Neural progenitor cell (in vitro differentiated cells): ENCODE results near the gene ZSCAN21. TPM values are rescaled to one million over a fixed set of nuclear protein-coding genes. Genes with fewer than 3 reads are reported as not detected.

Source experiments
- DNase-seq: peaks from one replicate; pipeline ENCODE4 v3.0.0-alpha.2; 2016; ENCODE audit warnings: low spot score
- H2AFZ ChIP-seq: fragments of 200-600 bp; sonication (generic); replicated peaks from 2 replicates; pipeline ENCODE4 v1.6.1; 2016; ENCODE audit warnings: antibody characterized with exemption
- H3F3A ChIP-seq: fragments of 200-600 bp; sonication (generic); 2 replicates; pipeline ENCODE4 v1.6.1; 2016; ENCODE audit warnings: antibody characterized with exemption, low read depth
- H3K27ac ChIP-seq: fragments of 200-600 bp; sonication (generic); 2 replicates; pipeline ENCODE4 v1.5.1; 2016; ENCODE audit warnings: mild to moderate bottlenecking
- H3K27me3 ChIP-seq: fragments of 200-600 bp; sonication (generic); 2 replicates; pipeline ENCODE4 v1.6.1; 2016; ENCODE audit warnings: mild to moderate bottlenecking, moderate library complexity
- H3K36me3 ChIP-seq: fragments of 200-600 bp; sonication (generic); 2 replicates; pipeline ENCODE4 v1.5.1; 2016
- H3K4me1 ChIP-seq: fragments of 200-600 bp; sonication (generic); 2 replicates; pipeline ENCODE4 v1.6.1; 2016; ENCODE audit warnings: mixed run types
- H3K4me2 ChIP-seq: fragments of 200-600 bp; sonication (generic); 2 replicates; pipeline ENCODE4 v1.6.1; 2016
- H3K4me3 ChIP-seq: fragments of 200-600 bp; sonication (generic); 2 replicates; pipeline ENCODE4 v1.5.1; 2016
- H3K79me2 ChIP-seq: fragments of 200-600 bp; sonication (generic); 2 replicates; pipeline ENCODE4 v1.6.1; 2016; ENCODE audit warnings: low read depth
- H3K9ac ChIP-seq: fragments of 200-600 bp; sonication (generic); 2 replicates; pipeline ENCODE4 v1.6.1; 2016
- H3K9me3 ChIP-seq: fragments of 200-600 bp; sonication (generic); 2 replicates; pipeline ENCODE4 v1.5.1; 2016; ENCODE audit warnings: low read depth
- H4K20me1 ChIP-seq: fragments of 200-600 bp; sonication (generic); 2 replicates; pipeline ENCODE4 v1.6.1; 2016; ENCODE audit warnings: low read depth
- H3K27ac Mint-ChIP-seq: 3 replicates; pipeline ENCODE4 v1.8.0; 2021; ENCODE audit warnings: mixed read lengths
- H3K27me3 Mint-ChIP-seq: 2 replicates; pipeline ENCODE4 v1.8.0; 2022; ENCODE audit warnings: low read depth, mild to moderate bottlenecking, inconsistent platforms, moderate library complexity, mixed read lengths; ENCODE audit not compliant: insufficient read depth
- H3K36me3 Mint-ChIP-seq: 3 replicates; pipeline ENCODE4 v1.8.0; 2021; ENCODE audit warnings: mixed read lengths
- H3K4me1 Mint-ChIP-seq: 3 replicates; pipeline ENCODE4 v1.8.0; 2021; ENCODE audit warnings: mixed read lengths
- H3K4me3 Mint-ChIP-seq: 3 replicates; pipeline ENCODE4 v1.8.0; 2021; ENCODE audit warnings: mild to moderate bottlenecking, moderate library complexity, mixed read lengths
- H3K9me3 Mint-ChIP-seq: 3 replicates; pipeline ENCODE4 v1.8.0; 2020; ENCODE audit warnings: mixed read lengths
- EZH2 ChIP-seq: fragments of 200-600 bp; sonication (generic); IDR thresholded peaks from 2 replicates; pipeline ENCODE4 v1.6.1; 2017; ENCODE audit warnings: antibody characterized with exemption, mild to moderate bottlenecking, moderate library complexity
- EZH2phosphoT487 ChIP-seq: fragments of 200-600 bp; sonication (generic); IDR thresholded peaks from 2 replicates; pipeline ENCODE4 v1.6.1; 2017; ENCODE audit warnings: antibody characterized with exemption
- total RNA-seq: library from RNA; depleted of rRNA; stranded (reverse); fragments of >200 nt; gene quantifications from 2 replicates; pipeline ENCODE4 v1.2.3, GENCODE V29; 2015; ENCODE audit warnings: low replicate concordance
- TF ChIP-seq, protein P1 (sequence below): fragments of 200-600 bp; sonication (generic); IDR thresholded peaks from 2 replicates; pipeline ENCODE4 v1.5.1; 2017; ENCODE audit warnings: antibody characterized with exemption, mild to moderate bottlenecking

The ZSCAN21 gene
- total RNA-seq, 1 donor from 2014 or later = 29.0 TPM

GRCh38 chr7:100079024-100079560 lies 29.5 kb downstream of the ZSCAN21 start:
- Histone ChIP-seq H3K9ac (no peak overlapping the region), H2AFZ (no peak overlapping the region), H3K36me3 (peaks cover 46% of the 10 kb centered on the region), H4K20me1 (peaks cover 9% of the 10 kb centered on the region), H3K4me3 (no peak overlapping the region), H3F3A (peaks cover 21% of the 10 kb centered on the region), H3K79me2 (peaks cover 70% of the 10 kb centered on the region), H3K9me3 (peaks cover 13% of the 10 kb centered on the region), H3K27ac (no peak overlapping the region), H3K27me3 (no peaks in the 10 kb centered on the region), H3K4me1 (peaks cover 8% of the 10 kb centered on the region), H3K4me2 (peak overlapping the region; percentile 90)
- H3K36me3 Mint-ChIP-seq = peaks cover 57% of the 10 kb centered on the region
- DNase-seq = no peak
- H3K27me3 Mint-ChIP-seq = peaks cover 22% of the 10 kb centered on the region
- peak overlapping the region; percentile 54 for H3K4me3 Mint-ChIP-seq
- H3K4me1 Mint-ChIP-seq = peaks cover 14% of the 10 kb centered on the region
- H3K9me3 Mint-ChIP-seq = peaks cover 52% of the 10 kb centered on the region
- H3K27ac Mint-ChIP-seq = no peak overlapping the region
- TF ChIP-seq, protein P1, sequence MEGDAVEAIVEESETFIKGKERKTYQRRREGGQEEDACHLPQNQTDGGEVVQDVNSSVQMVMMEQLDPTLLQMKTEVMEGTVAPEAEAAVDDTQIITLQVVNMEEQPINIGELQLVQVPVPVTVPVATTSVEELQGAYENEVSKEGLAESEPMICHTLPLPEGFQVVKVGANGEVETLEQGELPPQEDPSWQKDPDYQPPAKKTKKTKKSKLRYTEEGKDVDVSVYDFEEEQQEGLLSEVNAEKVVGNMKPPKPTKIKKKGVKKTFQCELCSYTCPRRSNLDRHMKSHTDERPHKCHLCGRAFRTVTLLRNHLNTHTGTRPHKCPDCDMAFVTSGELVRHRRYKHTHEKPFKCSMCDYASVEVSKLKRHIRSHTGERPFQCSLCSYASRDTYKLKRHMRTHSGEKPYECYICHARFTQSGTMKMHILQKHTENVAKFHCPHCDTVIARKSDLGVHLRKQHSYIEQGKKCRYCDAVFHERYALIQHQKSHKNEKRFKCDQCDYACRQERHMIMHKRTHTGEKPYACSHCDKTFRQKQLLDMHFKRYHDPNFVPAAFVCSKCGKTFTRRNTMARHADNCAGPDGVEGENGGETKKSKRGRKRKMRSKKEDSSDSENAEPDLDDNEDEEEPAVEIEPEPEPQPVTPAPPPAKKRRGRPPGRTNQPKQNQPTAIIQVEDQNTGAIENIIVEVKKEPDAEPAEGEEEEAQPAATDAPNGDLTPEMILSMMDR = no peak
- TF ChIP-seq EZH2 (no peak), EZH2phosphoT487 (no peak)

DNA sequence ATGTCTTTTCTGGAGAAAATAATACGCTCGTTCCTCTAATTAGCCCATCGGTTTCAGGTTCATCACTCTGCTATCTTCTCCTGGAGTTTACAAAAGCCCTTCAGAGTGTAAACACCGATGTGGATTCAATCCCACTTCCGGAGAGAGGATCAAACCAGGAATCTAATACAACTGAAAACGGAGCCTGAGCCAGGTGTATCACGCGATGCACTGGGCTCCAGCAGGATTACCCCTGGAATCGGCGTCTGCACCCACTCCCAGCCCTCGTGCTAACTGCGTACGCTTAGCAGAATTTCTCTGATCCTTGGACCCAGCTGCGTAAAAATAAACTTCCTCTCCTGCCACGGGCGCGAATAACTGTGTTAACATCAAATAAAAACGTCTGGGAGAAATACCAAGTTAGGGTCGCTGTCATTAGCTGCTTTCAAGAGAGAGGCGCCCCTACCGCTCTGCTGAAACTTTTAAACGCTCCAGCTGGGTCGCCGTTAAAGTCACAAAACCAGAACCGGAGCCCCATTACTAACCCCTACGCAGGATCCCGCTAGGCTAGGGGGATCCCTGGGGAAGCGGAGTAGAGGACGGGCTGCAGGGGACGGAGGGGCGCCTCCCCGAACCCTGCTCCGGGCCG lies 31.4 kb downstream of the ZSCAN21 start:
- H3K9me3 ChIP-seq = peaks cover 7% of the 10 kb centered on the region
- H3K36me3 ChIP-seq = peaks cover 27% of the 10 kb centered on the region
- peaks cover 14% of the 10 kb centered on the region for H3K4me1 Mint-ChIP-seq
- H3K27ac ChIP-seq = peak overlapping the region; percentile 91
- H4K20me1 ChIP-seq = peaks cover 9% of the 10 kb centered on the region
- no peaks in the 10 kb centered on the region for H3K27me3 ChIP-seq
- peak overlapping the region; percentile 97 for H3K4me3 Mint-ChIP-seq
- peak overlapping the region; percentile 99 for H3K9ac ChIP-seq
- peaks cover 56% of the 10 kb centered on the region for H3K79me2 ChIP-seq
- DNase-seq = peak; percentile 56
- H3K4me3 ChIP-seq = peak overlapping the region; percentile 97
- peaks cover 38% of the 10 kb centered on the region for H3K36me3 Mint-ChIP-seq
- peaks cover 8% of the 10 kb centered on the region for H3K4me1 ChIP-seq
- H2AFZ ChIP-seq = peak overlapping the region; percentile 15
- H3K9me3 Mint-ChIP-seq = peaks cover 32% of the 10 kb centered on the region
- peaks cover 16% of the 10 kb centered on the region for H3F3A ChIP-seq
- peak overlapping the region; percentile 90 for H3K4me2 ChIP-seq
- H3K27me3 Mint-ChIP-seq = peaks cover 23% of the 10 kb centered on the region
- TF ChIP-seq, protein P1 = no peak
- no peak for TF ChIP-seq EZH2
- TF ChIP-seq EZH2phosphoT487 = no peak
- peak overlapping the region; percentile 95 for H3K27ac Mint-ChIP-seq

DNA sequence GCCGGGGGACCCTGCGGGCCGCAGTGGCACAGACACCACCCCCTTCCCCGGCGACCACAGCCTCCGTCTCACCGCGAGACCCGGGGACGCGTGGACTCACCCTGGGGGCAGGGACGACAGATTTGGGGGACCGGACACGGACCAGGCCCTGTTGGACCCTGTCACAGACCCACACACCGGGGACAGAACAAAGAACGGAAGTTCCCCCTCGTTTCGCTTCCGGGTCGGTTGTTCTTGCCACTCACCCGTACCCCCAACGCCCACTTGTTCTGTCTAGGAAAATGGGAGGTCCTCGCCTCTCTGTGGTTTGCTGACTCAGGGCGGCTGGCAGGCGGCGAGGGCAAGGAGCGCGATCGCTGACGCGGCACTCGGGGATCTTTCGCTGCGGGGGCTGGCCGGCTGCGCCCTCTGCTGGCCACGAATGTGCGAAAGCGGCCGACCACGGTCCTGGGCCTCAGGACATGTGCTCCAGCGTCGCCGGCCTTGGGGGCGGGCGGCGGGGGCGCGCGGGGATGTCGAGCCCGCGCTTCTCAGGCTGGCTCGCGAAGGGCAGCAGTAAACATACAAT lies 32.0 kb downstream of the ZSCAN21 start, which contains the start of gene ZNF3:
ZNF3 (minus strand) TSS at position 189 of the 568 bp plus-strand sequence. CDS start 4,366 bp downstream, outside the sequence.
- Mint-ChIP-seq H3K36me3 (peaks cover 32% of the 10 kb centered on the region), H3K9me3 (peaks cover 27% of the 10 kb centered on the region), H3K4me3 (peak within 1 kb of the TSS; percentile 97), H3K27ac (peak within 1 kb of the TSS; percentile 98), H3K27me3 (peaks cover 22% of the 10 kb centered on the region), H3K4me1 (peaks cover 14% of the 10 kb centered on the region)
- H3K9me3 ChIP-seq = peaks cover 4% of the 10 kb centered on the region
- H3K79me2 ChIP-seq = peaks cover 50% of the 10 kb centered on the region
- H2AFZ ChIP-seq = peak within 1 kb of the TSS; percentile 38
- peak within 1 kb of the TSS; percentile 90 for H3K4me2 ChIP-seq
- H3K27me3 ChIP-seq = no peaks in the 10 kb centered on the region
- H3K9ac ChIP-seq = peak within 1 kb of the TSS; percentile 99
- peaks cover 8% of the 10 kb centered on the region for H3K4me1 ChIP-seq
- peak; percentile 98 for DNase-seq
- H3K4me3 ChIP-seq = peak within 1 kb of the TSS; percentile 97
- H3F3A ChIP-seq = peaks cover 16% of the 10 kb centered on the region
- peaks cover 9% of the 10 kb centered on the region for H4K20me1 ChIP-seq
- H3K36me3 ChIP-seq = peaks cover 21% of the 10 kb centered on the region
- peak within 1 kb of the TSS; percentile 91 for H3K27ac ChIP-seq
- TF ChIP-seq, protein P1 = peak; percentile 94
- no peak for TF ChIP-seq EZH2phosphoT487
- TF ChIP-seq EZH2 = no peak
